ACHN (cell line): Measurements from ENCODE around the gene SEPHS2.
"Not testable (repeated sequence)": the region's sequence is repeated elsewhere in the genome, so short reads cannot be mapped to it uniquely, and the experiment has no call there.

Experiments used
- DNase-seq: peaks from one replicate; pipeline ENCODE4 v3.0.0-alpha.2; 2015
- in situ Hi-C: cut with HindIII; loops from 2 replicates; pipeline ENCODE4 v1.10.0; 2017; ENCODE audit warnings: low sequenced_read_pairs, low pct_ligation_motif_present, low pct_unique_long_range_greater_than_20kb

The SEPHS2 gene

DNA sequence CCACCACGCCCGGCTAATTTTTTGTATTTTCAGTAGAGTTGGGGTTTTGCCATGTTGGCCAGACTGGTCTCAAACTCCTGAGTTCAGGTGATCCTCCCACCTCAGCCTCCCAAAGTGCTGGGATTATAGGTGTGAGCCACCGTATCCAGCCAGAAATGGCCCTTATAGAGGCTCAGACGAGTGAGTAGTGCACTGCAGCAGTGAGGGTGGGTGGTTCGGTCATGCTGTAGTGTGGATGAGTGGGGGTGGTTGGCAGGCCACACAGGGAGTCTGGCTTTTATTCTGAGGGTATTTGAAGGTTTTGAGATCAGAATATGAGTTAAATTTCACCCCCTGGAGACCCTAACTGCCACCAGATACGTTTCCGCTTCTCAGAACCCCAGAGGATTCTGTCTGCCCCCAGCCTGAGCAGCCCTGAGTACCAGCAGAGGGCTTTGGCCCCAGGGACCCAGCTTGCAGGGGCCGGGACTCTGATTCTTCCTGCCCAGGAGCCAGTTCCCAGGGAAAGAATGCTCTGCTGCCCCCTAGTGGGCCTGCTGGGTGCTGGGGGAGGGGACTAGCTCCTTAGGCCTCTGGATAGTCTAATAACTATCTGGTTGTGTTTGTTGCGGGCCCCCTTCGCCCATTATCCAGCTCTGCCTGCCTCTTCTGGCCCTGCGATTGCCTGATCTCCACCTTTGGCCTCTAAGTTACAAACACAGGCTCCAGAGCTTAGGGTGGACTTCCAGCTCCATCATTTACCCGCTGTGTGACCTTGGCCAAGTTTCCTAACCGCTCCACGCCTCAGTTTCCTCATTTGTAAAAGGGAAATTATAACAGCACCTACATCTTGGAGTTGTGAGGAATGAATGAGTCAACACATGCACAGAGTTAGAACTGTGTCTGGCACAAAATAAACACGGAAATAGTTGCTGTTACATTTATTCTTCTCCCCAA lies 36.3 kb downstream of the SEPHS2 start:
- DNase-seq = peak; percentile 94
- in situ Hi-C loops = no loop called here

DNA sequence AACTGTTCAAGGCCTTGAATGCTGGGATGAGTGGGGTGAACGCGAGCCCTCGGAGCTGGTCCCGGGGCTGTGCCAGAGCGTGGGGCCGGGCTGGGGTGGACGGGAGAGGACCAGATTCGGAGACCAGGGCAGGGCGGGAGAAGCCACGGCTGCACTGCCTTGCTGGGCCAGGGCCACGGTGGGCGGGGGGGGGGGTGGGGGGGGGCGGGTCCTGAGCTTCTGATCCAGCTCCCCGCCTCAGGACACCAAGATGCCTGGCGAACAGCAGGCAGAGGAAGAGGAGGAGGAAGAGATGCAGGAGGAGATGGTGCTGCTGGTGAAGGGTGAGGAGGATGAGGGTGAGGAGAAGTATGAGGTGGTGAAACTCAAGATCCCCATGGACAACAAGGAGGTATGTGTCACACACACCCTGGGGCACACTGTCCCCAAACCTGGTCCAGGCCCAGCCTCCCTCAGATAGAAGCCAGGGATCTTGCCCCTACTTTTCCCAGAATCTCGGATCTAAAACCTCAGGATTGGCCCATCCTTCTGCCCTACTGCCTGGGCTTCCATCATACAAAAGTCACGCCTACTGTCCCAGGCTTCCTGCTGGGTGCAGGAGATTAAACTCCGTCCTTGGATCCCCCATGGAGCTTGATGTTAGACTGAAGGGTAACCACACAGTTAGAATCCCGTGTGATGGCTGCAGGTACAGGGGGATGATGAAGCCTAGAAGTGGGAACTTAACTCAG lies 37.7 kb downstream of the SEPHS2 start:
- no peak for DNase-seq
- in situ Hi-C loops = no loop called here

DNA sequence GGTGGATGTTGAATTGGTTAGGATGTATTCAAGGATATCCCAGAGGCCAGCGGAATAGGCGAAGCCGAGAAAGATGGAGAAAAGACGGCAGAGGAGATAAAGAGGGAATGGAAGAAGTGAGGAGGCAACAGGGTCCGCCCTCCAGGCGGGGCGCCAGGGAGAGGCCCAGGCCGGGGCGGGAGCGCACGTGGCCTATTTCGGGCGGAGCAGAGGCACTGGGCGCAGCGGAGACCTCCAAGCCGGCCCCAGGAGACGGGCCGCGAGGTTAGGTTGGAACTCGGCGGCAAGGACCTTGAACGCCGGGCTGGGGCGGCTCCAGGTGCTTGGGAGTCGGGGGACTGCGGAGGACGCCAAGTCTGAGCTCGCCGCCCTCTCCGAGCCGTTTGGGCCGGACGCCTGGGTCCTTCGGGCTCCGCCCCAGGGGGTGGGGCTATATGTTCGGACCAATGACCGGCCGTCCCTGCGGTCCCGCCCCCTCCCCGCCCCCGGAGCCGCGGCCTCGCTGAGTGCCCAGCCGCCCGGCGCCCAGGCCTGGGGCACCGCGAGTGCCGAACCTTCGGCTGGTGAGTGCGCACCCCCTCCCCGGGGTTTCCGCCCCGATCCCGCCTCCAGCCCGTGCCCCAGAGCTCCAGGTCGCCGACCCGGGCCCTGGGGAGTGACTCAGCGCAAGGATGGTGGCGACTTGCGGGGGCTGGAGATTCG lies 38.4 kb downstream of the SEPHS2 start, which contains the start of gene ZNF771:
TSS of gene ZNF771 (plus strand) at position 505 of the 702 bp plus-strand sequence. CDS start 448 bp downstream, outside the sequence.
- peak; percentile 94 for DNase-seq
- in situ Hi-C loops = no loop called here

DNA sequence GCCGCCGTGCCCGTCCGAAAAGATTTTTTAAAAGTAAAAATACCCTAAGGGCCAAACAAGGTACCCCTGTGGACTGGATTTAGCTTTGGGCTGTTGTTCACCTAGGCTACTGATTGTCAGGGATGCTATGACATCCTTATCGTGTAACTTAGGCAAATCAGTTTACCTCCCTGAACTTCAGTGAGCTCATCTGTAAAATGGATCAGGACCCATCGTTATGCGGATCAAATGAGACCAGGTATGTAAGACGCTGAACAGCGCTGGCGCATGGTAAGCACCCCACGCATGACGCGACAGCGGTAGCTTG lies 38.9 kb downstream of the SEPHS2 start:
- in situ Hi-C loops = no loop called here

DNA sequence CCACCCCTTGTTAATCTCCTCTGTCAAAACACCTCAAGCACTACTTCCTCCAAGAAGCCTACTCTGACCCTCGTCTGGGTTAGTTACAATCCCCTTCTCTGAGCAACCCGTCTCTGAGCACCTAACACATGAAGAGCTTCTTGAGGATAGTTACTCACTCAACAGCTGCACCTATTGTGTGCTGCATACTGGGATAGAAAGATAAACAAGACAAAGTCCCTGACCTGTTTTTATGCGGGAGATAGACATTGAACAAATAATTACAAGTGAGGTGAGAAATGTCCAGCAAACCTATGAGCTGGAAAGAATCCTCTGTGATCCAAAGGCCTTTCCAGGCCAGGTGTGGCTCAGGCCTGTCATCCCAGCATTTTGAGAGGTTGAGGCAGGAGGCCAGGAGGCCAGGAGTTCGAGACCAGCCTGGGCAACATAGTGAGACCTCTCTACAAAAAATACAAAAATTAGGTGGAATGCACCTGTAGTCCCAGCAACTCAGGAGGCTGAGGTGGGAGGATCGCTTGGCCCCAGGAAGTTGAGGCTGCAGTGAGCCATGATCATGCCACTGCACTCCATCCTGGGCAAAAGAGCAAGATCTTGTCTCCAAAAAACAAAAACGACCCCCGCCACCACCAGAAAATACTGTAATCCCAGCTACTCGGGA lies 43.8 kb downstream of the SEPHS2 start:
- in situ Hi-C loops = no loop called here

More for the DNA sequence above, 38.9 kb downstream of the SEPHS2 start:
- no peak for DNase-seq

DNA sequence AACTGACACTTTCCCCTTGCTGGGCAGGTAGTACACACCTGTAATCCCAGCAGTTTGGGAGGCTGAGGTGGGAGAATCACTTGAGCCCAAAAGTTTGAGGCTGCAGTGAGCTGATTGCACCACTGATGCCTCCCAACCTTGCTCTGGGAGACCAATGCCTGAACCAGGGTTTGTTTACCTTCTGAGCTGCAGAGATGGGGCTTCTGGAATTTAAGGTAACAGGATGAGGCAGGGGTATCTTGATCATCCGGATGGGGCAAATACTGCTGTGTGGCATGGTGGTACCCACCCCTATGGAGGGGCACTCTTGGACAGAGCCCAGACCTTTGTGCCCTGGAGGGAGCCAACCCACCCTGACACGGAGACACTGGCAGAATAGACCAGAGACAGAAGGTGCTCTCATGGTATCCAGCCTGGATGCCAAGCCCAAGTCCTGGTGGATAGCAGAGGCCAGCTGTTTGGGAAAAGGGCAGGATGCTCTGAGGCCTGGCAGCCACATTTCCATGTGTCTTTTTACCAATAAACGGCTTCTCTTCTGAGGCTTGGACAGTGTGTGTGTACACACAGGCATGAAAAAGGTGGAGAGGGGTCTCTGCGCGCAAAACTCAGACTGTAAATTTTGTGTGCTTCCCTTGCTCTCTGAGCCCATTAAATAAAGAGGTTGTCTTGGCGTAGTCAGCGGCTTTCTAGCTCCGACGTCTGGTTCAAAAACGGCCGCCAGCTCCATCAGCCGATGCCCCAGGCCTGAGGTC lies 46.1 kb downstream of the SEPHS2 start:
- no peak for DNase-seq
- in situ Hi-C loops = no loop called here

More for the DNA sequence above, 43.8 kb downstream of the SEPHS2 start:
- no peak for DNase-seq

DNA sequence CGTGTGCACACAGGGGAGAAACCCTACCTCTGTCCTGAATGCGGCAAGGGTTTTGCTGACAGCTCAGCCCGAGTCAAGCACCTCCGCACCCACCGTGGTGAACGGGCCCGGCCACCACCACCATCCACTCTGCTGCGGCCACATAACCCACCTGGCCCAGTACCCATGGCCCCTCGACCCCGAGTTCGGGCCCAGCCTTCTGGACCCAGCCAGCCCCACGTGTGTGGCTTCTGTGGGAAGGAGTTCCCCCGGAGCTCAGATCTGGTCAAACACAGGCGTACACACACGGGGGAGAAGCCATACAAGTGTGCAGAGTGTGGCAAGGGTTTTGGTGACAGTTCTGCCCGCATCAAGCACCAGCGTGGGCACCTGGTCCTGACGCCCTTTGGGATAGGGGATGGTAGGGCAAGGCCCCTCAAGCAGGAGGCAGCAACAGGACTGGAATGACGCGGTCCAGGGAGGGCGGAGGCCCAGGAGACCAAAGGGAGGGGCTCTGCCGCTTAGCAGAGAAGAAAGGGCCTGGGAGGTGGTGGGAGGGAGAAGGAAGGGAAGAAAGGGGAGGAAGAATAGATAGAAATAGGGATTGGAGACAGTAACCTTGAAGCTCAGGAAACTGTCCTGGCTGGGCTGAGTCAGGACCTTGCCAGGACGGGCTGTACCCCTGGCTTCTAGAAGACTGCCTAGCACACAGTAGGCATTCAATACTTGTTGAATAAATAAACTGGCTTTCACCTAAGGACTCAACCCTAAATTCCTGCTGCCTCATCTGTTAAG lies 46.8 kb downstream of the SEPHS2 start:
- in situ Hi-C loops = no loop called here
- DNase-seq = no peak

DNA sequence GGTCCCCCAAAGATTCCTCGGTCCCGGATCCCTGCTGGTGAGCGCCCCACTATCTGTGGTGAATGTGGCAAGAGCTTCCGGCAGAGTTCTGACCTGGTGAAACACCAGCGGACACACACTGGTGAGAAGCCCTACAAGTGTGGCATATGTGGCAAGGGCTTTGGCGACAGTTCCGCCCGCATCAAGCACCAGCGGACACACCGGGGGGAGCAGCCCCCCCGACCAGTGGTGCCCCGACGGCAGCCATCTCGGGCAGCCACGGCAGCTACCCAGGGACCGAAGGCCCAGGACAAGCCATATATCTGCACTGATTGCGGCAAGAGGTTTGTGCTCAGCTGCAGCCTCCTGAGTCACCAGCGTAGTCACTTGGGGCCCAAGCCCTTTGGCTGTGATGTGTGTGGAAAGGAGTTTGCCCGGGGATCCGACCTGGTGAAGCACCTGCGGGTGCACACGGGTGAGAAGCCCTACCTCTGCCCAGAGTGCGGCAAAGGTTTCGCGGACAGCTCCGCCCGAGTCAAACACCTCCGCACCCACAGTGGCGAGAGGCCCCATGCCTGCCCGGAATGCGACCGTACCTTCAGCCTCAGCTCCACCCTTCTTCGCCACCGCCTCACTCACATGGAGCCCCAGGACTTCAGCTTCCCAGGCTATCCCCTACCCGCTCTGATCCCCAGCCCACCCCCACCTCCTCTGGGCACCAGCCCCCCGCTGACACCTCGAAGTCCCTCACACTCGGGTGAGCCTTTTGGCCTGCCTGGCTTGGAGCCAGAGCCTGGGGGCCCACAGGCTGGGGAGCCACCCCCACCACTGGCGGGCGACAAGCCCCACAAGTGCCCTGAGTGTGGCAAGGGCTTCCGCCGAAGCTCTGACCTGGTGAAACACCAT lies 47.7 kb downstream of the SEPHS2 start:
- DNase-seq = no peak
- in situ Hi-C loops = no loop called here

DNA sequence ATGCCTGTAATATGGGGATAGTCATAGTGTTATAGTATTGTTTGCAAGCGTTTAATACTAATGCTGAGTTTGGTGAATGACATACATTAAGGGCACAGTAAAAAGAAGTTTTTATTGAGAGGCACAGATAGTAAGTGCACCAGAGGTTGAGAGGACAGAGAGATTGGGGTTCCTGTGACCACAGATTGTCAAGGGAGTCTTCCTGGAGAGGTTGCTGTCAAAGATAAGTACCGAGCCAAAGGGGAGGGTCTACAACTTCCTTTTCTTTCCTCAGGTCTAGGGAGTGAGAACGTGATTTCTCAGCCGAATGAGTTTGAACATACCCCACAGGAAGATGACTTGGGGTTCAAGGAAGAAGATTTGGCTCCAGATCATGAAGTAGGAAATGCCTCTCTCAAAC lies 48.6 kb downstream of the SEPHS2 start:
- in situ Hi-C loops = no loop called here
- DNase-seq = no peak

DNA sequence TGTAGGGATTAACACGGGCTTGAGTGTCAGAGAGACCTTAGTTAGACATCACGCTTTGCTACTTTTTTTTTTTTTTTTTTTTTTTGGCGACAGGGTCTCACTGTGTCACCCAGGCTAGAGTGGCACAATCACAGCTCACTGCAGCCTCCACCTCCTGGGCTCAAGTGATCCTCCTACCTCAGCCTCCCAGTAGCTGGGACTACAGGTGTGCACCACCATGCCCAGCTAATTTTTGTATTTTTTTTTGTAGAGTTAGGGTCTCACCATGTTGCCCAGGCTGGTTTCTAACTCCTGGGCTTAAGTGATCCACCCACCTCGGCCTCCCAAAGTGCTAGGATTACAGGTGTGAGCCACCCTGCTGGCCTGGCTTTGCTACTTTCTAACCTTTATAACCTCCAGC lies 49.0 kb downstream of the SEPHS2 start:
- DNase-seq, in situ Hi-C loops: not testable (repeated sequence)

DNA sequence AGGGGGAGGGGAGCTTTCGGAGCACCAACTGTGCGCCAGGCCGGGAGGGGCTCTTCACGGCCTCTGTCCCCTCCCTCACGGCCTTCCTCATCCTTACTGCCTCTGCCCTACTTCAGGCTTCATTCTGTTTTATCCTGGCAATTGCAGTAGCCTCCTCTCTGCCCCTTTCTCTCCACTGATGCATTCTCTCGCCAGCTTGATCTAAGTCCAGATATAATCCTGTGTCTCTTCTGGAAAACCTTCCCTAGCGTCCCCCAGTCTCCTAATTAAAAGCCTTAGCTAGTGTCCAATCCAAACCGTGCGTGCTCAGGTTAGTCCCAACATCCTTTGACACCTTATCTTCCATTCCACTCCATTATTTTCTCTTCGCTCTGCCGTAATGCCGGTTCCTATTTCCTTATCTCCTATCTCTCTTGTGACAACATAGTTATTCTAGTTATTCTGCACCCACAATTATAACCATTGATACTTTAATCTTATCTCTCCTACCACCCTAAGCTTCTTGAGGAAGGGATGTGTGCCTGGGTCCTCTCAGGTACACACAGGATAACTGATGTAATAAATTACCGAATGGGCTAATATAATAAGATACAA lies 49.6 kb downstream of the SEPHS2 start:
- no peak for DNase-seq
- in situ Hi-C loops = no loop called here

DNA sequence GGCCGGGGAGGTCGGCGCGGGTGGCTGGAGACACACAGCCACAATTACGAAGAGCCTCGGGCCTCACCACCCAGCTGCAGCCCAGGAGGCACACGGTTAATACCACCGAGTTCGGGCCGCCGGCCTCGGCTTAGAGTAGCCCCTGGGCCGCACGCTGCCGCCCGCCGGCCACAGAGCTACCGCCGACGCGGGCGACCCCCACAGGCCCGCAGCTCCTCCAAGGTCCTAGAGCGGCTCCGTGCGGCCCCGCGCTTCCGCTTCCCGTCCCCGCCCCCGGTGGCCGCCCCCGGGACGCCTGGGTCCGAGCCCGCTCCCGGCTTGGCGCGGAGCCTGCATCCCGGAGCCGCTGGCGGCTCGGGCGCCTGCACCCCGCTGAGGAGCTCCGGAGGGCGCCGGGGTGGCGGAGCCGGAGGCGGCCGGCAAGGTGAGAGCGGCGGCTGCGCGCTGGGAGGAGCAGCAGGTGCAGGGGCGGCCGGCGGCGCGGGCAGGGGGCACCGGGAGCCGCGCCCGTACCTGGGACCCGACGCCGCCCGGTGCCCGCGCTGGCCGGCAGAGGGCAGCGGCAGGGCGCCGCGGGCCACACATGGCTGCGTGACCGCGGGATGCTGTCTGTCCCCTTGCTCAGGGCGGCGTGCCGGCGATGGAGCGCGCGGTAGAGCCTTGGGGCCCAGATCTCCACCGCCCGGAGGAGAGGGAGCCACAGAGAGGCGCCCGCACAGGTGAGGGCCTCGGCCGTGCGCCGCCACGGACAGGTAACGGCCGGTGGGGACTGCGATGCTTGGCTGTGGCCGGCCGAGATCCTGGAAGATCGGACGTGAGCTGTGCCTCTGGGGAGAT lies 50.3 kb downstream of the SEPHS2 start, which contains the start of gene ZNF48:
TSS of gene ZNF48 (plus strand) at position 266 of the 837 bp plus-strand sequence. CDS start at position 641, 375 bp downstream.
- DNase-seq = peak; percentile 93
- in situ Hi-C loops = no loop called here

DNA sequence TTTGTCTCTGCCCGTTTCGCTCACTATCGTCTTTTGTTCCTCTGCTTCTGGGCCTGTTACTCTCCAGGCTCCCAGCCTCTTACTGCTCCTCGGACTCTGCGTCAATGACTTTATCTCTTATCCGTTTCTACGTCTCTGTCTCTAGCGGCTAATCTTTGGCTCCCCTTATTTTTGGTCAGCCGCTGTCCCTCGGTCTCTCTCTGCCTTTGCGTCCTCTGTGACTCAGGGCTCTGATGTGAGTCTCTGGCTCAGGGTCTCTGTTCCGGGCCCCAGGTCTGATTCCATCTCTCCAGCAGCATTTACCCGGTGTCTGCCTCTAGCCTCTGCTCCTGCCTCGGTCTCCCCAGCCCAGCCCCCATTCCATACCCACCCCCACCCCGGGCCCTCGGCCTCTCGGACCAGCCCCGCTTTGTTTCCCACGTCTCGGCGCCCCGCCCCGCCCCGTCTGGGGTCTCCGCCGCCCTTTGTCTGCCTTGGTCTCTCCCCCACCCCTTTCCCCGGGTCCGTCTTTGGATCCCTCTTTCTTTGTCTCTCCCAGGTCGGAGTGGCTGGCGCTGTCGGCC lies 51.0 kb downstream of the SEPHS2 start:
- in situ Hi-C loops = no loop called here

More for the DNA sequence above, 51.0 kb downstream of the SEPHS2 start:
- peak; percentile 33 for DNase-seq
